Upper lobe of right lung (tissue), 1 donor: ENCODE measurements around the gene SYNPO2. TPM values are rescaled to one million over a fixed set of nuclear protein-coding genes. Genes with fewer than 3 reads are reported as not detected.
"Not testable (repeated sequence)": the region's sequence is repeated elsewhere in the genome, so short reads cannot be mapped to it uniquely, and the experiment has no call there.

Source experiments
- ATAC-seq: fragments of 200-7000 bp; cut with Tn5 transposase; one replicate; pipeline ENCODE4 v1.9.1; 2020; ENCODE audit warnings: mild to moderate bottlenecking, moderate library complexity
- DNase-seq: peaks from one replicate; pipeline ENCODE4 v3.0.0-alpha.2; 2020
- H3K27ac ChIP-seq: fragments of 200-600 bp; one replicate; pipeline ENCODE4 v1.8.0; 2022
- H3K27me3 ChIP-seq: fragments of 200-600 bp; one replicate; pipeline ENCODE4 v1.8.0; 2022; ENCODE audit warnings: mild to moderate bottlenecking
- H3K36me3 ChIP-seq: fragments of 200-600 bp; one replicate; pipeline ENCODE4 v1.8.0; 2022
- H3K4me1 ChIP-seq: fragments of 200-600 bp; one replicate; pipeline ENCODE4 v1.8.0; 2022
- H3K4me3 ChIP-seq: fragments of 200-600 bp; one replicate; pipeline ENCODE4 v1.8.0; 2022; ENCODE audit warnings: mild to moderate bottlenecking
- H3K9me3 ChIP-seq: fragments of 200-600 bp; one replicate; pipeline ENCODE4 v1.8.0; 2022
- CTCF ChIP-seq: fragments of 200-600 bp; IDR thresholded peaks from one replicate; pipeline ENCODE4 v1.8.0; 2022; ENCODE audit warnings: antibody characterized with exemption
- intact Hi-C: fragments of 100-400 bp; cut with DNase I; formaldehyde crosslinking; loops from one replicate; pipeline ENCODE4 v1.11.0; 2022
- total RNA-seq: library from RNA; stranded (reverse); fragmentation: NEBNext Ultra II Directional; extraction: Animal tissue kit (Norgen Biotek cat#: 25700); gene quantifications from one replicate; pipeline ENCODE4 v1.2.1, GENCODE V29; 2021
- donor health status: DM: no; HTN: yes; CAD: no; lungs with severe emphysema.

SYNPO2 gene
- total RNA-seq, 1 donor from 2014 or later, result 38.9 TPM

- intact Hi-C loops, result no loop called here
- Histone ChIP-seq H3K4me3 (no peak overlapping the region), H3K9me3 (no peaks in the 10 kb centered on the region), H3K4me1 (no peaks in the 10 kb centered on the region), H3K27ac (no peak overlapping the region), H3K36me3 (no peaks in the 10 kb centered on the region), H3K27me3 (no peaks in the 10 kb centered on the region)
- DNase-seq (no peak), ATAC-seq (no peak)
- no peak for TF ChIP-seq CTCF
Observed at GRCh38 chr4:118974758-118975157, 86.1 kb downstream of the SYNPO2 start.

- Histone ChIP-seq H3K27me3 (no peaks in the 10 kb centered on the region), H3K9me3 (no peaks in the 10 kb centered on the region), H3K36me3 (no peaks in the 10 kb centered on the region), H3K27ac (no peak overlapping the region), H3K4me3 (no peak overlapping the region), H3K4me1 (no peaks in the 10 kb centered on the region)
- no peak for ATAC-seq
- TF ChIP-seq CTCF, result no peak
- intact Hi-C loops, result no loop called here
- no peak for DNase-seq
Observed at GRCh38 chr4:118975449-118976192, 87.0 kb downstream of the SYNPO2 start.

- ATAC-seq, H3K9me3 ChIP-seq, DNase-seq, intact Hi-C loops, H3K36me3 ChIP-seq, H3K4me1 ChIP-seq, H3K27me3 ChIP-seq, H3K4me3 ChIP-seq, H3K27ac ChIP-seq: not testable (repeated sequence)
Observed at GRCh38 chr4:118976193-118976560, 87.5 kb downstream of the SYNPO2 start.

GRCh38 chr4:118977100-118977499, 88.4 kb downstream of the SYNPO2 start:
- H3K9me3 ChIP-seq, intact Hi-C loops, H3K27ac ChIP-seq, H3K36me3 ChIP-seq, DNase-seq, H3K4me3 ChIP-seq, H3K4me1 ChIP-seq, H3K27me3 ChIP-seq, ATAC-seq: not testable (repeated sequence)

- no peak overlapping the region for H3K4me3 ChIP-seq
- no peaks in the 10 kb centered on the region for H3K27me3 ChIP-seq
- ATAC-seq (peak; percentile 65), DNase-seq (no peak)
- no peaks in the 10 kb centered on the region for H3K9me3 ChIP-seq
- TF ChIP-seq CTCF, result no peak
- intact Hi-C loops, result loop anchor here (10.0 kb wide), 1 partner anchor 305 kb away; no protein-coding TSS in a partner anchor
- no peaks in the 10 kb centered on the region for H3K36me3 ChIP-seq
- H3K4me1 ChIP-seq, result no peaks in the 10 kb centered on the region
- H3K27ac ChIP-seq, result no peak overlapping the region
Observed at GRCh38 chr4:118979712-118980111, 91.1 kb downstream of the SYNPO2 start.

GRCh38 chr4:118981171-118981838, 92.7 kb downstream of the SYNPO2 start:
- no peak for TF ChIP-seq CTCF
- no peak overlapping the region for H3K27ac ChIP-seq

More at GRCh38 chr4:118981171-118981838, 92.7 kb downstream of the SYNPO2 start:
- Histone ChIP-seq H3K4me1 (no peaks in the 10 kb centered on the region), H3K9me3 (no peaks in the 10 kb centered on the region), H3K36me3 (no peaks in the 10 kb centered on the region), H3K27me3 (no peaks in the 10 kb centered on the region), H3K4me3 (no peak overlapping the region)
- intact Hi-C loops, result loop anchor here (10.0 kb wide), 1 partner anchor 303 kb away; no protein-coding TSS in a partner anchor
- ATAC-seq (no peak), DNase-seq (no peak)
